DMS53 treated with DMSO at 0.1 percent for 48 hours (cell line): ENCODE data around the gene ROR1.
"Not testable (repeated sequence)": the region's sequence is repeated elsewhere in the genome, so short reads cannot be mapped to it uniquely, and the experiment has no call there.

Experiments used
- DNase-seq: peaks from one replicate; lab custom pipeline; 2025; ENCODE audit not compliant: unreplicated experiment; lab: John Stamatoyannopoulos, UW

Gene ROR1

GRCh38 chr1:63792152-63792551 is 18.3 kb downstream of the ROR1 start:
- DNase-seq: no peak

GRCh38 chr1:63793741-63794240 is 20.0 kb downstream of the ROR1 start:
- no peak for DNase-seq

DNA sequence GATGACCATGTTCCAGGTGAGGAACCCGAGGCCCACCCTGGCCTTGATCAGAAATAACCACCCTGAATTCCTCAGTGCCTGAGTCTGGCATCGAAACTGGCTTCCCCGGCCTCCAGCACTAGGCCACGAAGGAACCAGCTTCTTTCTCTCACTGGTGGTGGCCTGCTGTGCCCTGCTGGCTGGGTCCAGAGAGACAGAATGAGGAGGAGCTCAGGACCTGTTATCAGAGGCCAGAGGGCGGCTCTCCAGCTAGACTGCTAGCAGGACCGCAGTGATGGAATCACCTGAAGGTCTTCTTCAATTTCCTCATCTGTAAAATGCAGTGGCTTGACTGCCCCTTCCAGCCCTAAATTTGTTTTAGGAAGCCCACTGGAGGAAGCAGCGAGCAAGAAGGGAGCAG is 20.5 kb downstream of the ROR1 start:
- no peak for DNase-seq

- DNase-seq: no peak
These were observed 21.1 kb downstream of the ROR1 start for GRCh38 chr1:63794939-63795378.

DNA sequence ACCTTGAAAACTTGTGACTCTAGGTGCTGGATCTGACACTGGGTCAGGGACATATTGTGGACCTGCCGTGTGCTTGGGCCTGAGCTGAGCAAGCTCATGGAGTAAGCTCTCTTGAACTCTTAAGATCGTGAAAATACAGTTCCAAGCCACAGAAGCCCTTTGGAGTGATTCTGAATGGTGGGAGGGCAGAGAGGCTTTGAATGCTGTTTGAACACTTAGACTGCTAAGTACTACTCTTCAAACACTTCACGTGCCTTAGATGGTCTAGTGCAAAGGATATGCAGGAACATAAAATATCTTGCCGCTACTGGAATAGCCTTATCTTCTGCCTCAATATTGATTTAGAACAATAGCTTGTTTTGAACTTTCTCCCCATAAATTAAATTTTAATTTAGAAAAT is 21.6 kb downstream of the ROR1 start:
- peak; percentile 80 for DNase-seq

DNA sequence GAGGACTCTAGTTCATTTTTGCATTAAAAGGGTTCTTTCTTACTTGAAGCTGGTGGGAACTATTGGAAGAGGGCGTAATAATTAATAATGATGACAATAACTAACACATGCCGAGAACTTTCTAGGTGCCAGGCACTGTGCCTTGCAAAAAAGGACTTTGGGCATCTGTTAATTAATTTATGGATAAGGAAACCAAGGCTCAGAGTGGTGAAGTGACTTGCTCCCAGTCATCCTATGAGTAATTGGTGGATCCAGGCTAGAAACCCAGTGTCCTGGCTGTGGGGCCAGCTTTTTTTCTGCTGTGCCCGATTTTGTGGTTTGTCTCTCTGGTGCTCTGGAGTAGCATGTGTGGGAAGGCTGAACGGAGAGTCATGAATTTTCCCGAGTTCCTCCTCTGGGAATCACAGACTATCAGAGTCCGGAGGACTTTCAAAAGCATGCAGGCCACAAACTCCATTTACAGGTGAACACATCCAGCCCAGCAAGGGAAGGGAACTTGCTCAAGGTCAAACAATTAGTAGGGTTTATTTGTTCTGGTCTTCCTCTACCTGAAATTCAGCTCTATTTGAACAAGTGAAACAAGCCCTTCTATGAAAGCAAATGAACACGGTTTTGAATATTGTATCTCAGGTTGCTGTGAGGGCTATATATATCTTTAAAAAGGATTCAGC is 23.4 kb downstream of the ROR1 start:
- no peak for DNase-seq

DNA sequence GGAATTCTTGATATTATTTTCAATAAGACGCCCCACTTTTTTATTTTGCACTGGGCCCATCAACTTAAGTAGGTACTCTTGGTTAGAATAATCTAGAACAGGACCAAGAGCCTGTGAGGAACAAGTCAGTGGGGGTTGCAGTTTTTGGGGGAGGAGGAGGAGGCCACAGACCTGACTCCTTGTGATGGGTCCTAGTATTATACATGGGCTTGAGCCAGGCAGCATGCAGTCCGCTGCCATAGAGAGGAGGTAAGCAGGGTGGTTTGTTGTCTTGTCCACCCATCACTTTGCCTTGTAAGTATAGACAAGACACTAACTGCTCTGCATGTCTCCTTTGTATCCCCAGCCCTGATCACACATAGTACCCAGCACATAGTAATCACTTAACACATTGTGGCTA is 24.5 kb downstream of the ROR1 start:
- DNase-seq: no peak

- DNase-seq: no peak
These were observed 25.5 kb downstream of the ROR1 start for GRCh38 chr1:63799307-63799706.

GRCh38 chr1:63799820-63800219 is 26.0 kb downstream of the ROR1 start:
- no peak for DNase-seq

- DNase-seq: no peak
These were observed 28.3 kb downstream of the ROR1 start for GRCh38 chr1:63802109-63802508.

GRCh38 chr1:63804829-63805484 is 31.1 kb downstream of the ROR1 start:
- no peak for DNase-seq

- no peak for DNase-seq
These were observed 33.2 kb downstream of the ROR1 start for GRCh38 chr1:63807046-63807445.

DNA sequence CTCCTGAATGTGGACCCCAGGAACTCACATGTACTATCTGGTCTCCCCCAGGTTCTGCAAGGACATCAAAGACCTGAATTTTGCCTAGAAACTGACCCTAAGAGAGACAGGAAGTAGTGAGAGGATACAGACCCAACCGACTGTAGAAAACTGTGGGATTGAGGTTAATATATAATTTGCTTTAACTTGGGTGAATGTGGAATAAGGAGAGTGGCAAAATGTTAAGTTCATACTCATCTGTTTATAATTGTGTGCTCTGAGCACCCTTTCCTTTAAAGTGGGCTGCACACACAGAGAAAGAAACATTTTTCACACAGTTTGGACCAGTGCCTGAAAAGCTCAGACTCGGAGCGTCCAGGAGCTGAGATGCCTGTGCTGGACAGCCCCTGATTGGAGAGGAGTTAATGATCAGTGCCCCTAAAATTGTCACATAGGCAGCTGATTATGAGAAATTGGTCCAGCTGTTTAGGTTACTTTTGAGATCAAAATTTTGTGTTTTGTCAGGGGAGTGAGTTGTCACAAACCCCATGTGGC is 37.2 kb downstream of the ROR1 start:
- no peak for DNase-seq

DNA sequence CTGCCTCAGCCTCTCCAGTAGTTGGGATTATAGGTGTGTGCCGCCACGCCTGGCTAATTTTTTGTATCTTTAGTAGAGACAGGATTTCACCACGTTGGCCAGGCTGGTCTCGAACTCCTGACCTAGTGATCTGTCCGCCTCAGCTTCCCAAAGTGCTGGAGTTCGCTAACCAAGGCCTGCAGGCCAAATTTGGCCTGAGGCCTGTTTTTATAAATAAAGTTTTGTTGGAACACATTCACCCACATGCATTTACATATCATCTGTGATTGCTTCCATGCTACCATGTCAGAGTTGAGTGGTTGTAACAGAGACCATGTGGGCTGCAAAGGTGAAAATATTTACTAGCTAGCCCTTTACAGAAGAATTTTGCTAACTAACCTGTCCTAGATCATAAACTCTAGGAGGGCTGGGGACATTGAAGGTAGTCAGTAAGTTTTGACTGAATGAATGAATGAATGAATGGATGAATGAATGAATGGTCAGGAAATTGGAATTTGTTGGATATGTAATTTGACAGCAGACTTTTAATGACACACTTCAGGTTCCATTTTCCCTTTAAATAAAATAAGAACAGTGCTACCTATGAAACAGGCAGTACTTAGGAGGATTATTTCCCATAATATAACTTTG is 38.4 kb downstream of the ROR1 start:
- no peak for DNase-seq

DNA sequence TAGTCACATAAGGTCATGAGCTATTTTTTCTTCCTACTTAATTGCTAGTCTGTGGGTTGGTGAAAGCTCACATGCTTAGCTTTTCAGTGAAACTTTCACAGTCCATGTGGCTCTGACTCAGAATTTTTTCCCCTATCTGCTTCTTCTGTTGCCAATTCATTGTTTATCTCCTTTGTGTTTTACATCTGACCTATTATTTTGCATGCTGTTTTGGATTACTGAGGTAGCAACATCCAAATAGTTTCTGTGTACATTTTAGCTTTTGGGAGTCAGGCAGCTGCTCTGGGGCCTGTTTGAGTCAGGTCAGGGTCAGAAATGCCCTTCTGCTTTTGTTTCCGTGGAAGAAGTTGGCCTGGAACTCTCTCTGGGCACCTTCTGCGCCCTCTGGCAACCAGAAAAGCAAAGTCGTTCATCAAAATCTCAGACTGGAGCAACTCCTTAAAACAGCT is 40.0 kb downstream of the ROR1 start:
- no peak for DNase-seq

GRCh38 chr1:63816217-63816815 is 42.5 kb downstream of the ROR1 start:
- not testable (repeated sequence) for DNase-seq

DNA sequence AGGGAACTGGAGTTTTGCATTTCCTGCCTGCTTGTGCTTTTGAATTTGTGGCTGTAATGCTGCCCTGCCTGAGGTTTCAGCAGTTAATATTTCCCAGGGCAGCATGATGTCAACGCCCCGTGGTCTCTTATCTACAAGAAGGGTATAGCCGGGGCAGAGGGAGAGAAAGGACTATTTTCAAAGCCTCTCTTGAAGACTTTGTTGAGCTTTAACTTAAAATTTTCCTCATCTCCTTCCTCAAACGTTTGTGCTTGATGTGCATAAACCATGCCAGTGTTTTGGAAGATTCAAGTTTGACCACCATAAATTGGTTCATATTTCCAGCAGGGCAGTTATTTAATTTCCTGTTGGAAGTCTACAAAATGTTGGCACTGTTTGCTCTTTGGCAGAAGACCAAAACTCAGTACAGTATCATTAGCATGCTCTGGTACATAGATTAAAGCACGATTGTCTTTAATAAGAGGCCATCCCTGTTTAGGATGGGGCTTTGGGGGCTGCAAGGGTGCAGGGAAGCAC is 43.4 kb downstream of the ROR1 start:
- no peak for DNase-seq

GRCh38 chr1:63817700-63818099 is 43.9 kb downstream of the ROR1 start:
- no peak for DNase-seq

DNA sequence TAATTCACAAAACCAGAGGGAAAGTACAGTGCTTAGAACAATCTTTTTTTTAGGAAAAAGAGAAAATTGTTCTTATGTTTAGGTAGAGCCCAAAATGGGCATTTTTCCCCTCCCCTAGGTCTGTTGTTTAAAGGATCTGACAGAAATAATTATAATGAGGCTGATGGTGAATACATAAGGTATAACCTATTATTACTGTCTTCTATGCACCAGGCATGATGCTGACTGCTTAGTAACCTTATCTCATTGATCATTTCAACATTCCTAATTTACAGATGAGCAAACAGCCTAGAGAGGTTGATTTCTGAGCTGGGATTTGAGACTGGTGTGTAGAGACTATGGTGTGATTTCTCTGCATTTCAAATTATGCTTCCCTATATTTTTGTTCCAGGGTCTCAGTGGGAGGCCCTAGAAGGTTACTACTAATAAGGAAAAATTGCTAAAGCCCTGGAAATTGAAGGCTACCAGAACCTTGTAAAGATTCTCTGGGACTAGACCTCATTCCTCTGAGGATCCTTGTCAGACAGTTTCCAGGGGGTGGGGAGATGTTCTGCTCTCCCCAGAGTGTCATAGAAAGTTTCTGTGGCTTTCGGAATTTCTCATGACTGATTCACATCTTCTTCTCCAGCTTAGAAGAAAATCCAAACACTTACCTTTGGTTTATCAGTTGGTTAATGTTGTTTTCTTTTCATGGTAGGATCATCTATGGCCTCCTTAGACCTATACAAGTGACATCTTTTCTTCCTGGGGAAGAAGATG is 44.9 kb downstream of the ROR1 start:
- DNase-seq: no peak

GRCh38 chr1:63819795-63820194 is 46.0 kb downstream of the ROR1 start:
- DNase-seq: no peak
